Body of pancreas (tissue), 4 donors: ENCODE measurements around the gene CSF1. TPM values are rescaled to one million over a fixed set of nuclear protein-coding genes. Genes with fewer than 3 reads are reported as not detected.

Experiments used
- ATAC-seq: fragments of 150-250 bp; one replicate; pipeline ENCODE4 v1.9.1; 2016
- DNase-seq, 4 donors: peaks; one replicate each; pipeline ENCODE4 v3.0.0-alpha.2; 2019
- H3K27ac ChIP-seq, 4 donors: fragments of 200-600 bp; sonication (generic); 1 replicate in 3 of 4; 2 replicates in 1 of 4; pipeline versions ENCODE4 v1.5.1 to v1.6.1; 2016 to 2019; ENCODE audit warnings: mild to moderate bottlenecking in 1 of 4, mixed read lengths in 1 of 4, moderate library complexity in 1 of 4
- H3K27me3 ChIP-seq, 2 donors: fragments of 200-600 bp; sonication (generic); one replicate each; pipeline ENCODE4 v1.6.0; 2016; ENCODE audit warnings: mild to moderate bottlenecking in 1 of 2
- H3K36me3 ChIP-seq, 2 donors: fragments of 200-600 bp; sonication (generic); replicated peaks in 1 of 2; 2 replicates each; pipeline ENCODE4 v1.5.1; 2016; ENCODE audit warnings: low read depth in 2 of 2; ENCODE audit not compliant: insufficient read depth in 1 of 2
- H3K4me1 ChIP-seq: fragments of 200-600 bp; sonication (generic); one replicate; pipeline ENCODE4 v1.6.0; 2016
- H3K4me3 ChIP-seq, 2 donors: fragments of 200-600 bp; sonication (generic); 1 replicate in 1 of 2; 2 replicates in 1 of 2; pipeline ENCODE4 v1.5.1; 2016 to 2019
- H3K9me3 ChIP-seq, 3 donors: fragments of 200-600 bp; sonication (generic); 1 replicate in 2 of 3; 2 replicates in 1 of 3; pipeline ENCODE4 v1.5.1; 2016
- POLR2A ChIP-seq, 3 donors: fragments of 450-650 bp; IDR thresholded peaks; one replicate each; pipeline ENCODE4 v1.6.1; 2016; ENCODE audit warnings: antibody characterized with exemption in 3 of 3, mild to moderate bottlenecking in 2 of 3
- WGBS, 2 donors: methylation state at CpG; one replicate each; pipeline ENCODE4 v1.1.5; 2017; 5-methylcytosine and 5-hydroxymethylcytosine counted together
- intact Hi-C: fragments of 100-400 bp; cut with DNase I; formaldehyde crosslinking; loops from one replicate; pipeline ENCODE4 v1.15.1; 2023
- total RNA-seq, 2 donors: library from RNA; depleted of rRNA; stranded (reverse); fragments of >200 nt; gene quantifications; one replicate each; pipeline ENCODE4 v1.1.0, GENCODE V29; 2016
- TF ChIP-seq, protein P1 (sequence below), 7 experiments: fragments of 450-650 bp in 4 of 7; fragments of 200-600 bp in 3 of 7; sonication (generic) in 3 of 7; IDR thresholded peaks; one replicate each; pipeline ENCODE4 v1.5.1; 2016 to 2019; ENCODE audit warnings: antibody characterized with exemption in 7 of 7

Gene CSF1
- total RNA-seq, 2 donors from 2014 or later: 26.7 to 60.7 TPM

- no peak for ATAC-seq
- Histone ChIP-seq H3K27me3 (no peaks in the 10 kb centered on the region), H3K9me3 (no peaks in the 10 kb centered on the region), H3K4me3 (no peak overlapping the region), H3K4me1 (peaks cover 16% of the 10 kb centered on the region), H3K36me3 (no peaks in the 10 kb centered on the region), H3K27ac (no peak overlapping the region)
- WGBS, 2 donors: 83 to 88% methylated on average over 7 to 12 of the region's 12 CpGs
- intact Hi-C loops: loop anchor here (10.0 kb wide), 1 partner anchor 53 kb away; no protein-coding TSS in a partner anchor
- DNase-seq: no peak
- TF ChIP-seq, protein P1, sequence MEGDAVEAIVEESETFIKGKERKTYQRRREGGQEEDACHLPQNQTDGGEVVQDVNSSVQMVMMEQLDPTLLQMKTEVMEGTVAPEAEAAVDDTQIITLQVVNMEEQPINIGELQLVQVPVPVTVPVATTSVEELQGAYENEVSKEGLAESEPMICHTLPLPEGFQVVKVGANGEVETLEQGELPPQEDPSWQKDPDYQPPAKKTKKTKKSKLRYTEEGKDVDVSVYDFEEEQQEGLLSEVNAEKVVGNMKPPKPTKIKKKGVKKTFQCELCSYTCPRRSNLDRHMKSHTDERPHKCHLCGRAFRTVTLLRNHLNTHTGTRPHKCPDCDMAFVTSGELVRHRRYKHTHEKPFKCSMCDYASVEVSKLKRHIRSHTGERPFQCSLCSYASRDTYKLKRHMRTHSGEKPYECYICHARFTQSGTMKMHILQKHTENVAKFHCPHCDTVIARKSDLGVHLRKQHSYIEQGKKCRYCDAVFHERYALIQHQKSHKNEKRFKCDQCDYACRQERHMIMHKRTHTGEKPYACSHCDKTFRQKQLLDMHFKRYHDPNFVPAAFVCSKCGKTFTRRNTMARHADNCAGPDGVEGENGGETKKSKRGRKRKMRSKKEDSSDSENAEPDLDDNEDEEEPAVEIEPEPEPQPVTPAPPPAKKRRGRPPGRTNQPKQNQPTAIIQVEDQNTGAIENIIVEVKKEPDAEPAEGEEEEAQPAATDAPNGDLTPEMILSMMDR (IDR thresholded peaks at IDR 0.05): no peak
- TF ChIP-seq POLR2A (IDR thresholded peaks at IDR 0.05): no peak
Observed at GRCh38 chr1:109977657-109978378, 67.2 kb downstream of the CSF1 start.

- WGBS, 2 donors: 70 to 74% methylated on average over 8 to 9 of the region's 9 CpGs
- H3K27me3 ChIP-seq: no peaks in the 10 kb centered on the region
- no peak for DNase-seq
- H3K4me3 ChIP-seq: no peak overlapping the region
- no peak for TF ChIP-seq POLR2A (IDR thresholded peaks at IDR 0.05)
- TF ChIP-seq, protein P1 (IDR thresholded peaks at IDR 0.05): no peak
- ATAC-seq: no peak
- H3K4me1 ChIP-seq: peaks cover 18% of the 10 kb centered on the region
- no peaks in the 10 kb centered on the region for H3K9me3 ChIP-seq
- H3K27ac ChIP-seq: no peak overlapping the region
- intact Hi-C loops: loop anchor here (10.0 kb wide), 1 partner anchor 54 kb away; no protein-coding TSS in a partner anchor
- H3K36me3 ChIP-seq: no peaks in the 10 kb centered on the region
Observed at GRCh38 chr1:109978761-109979488, 68.3 kb downstream of the CSF1 start.

GRCh38 chr1:109979489-109980091 is 68.9 kb downstream of the CSF1 start:
- peaks cover 22% of the 10 kb centered on the region for H3K4me1 ChIP-seq
- intact Hi-C loops: loop anchor here (5.0 to 10.0 kb wide), 3 partner anchors 55 to 345 kb away; no protein-coding TSS in a partner anchor
- H3K36me3 ChIP-seq: no peaks in the 10 kb centered on the region
- no peak for DNase-seq
- no peaks in the 10 kb centered on the region for H3K27me3 ChIP-seq
- WGBS, 2 donors: 28 to 54% methylated on average over 5 of the region's 5 CpGs
- H3K27ac ChIP-seq: no peak overlapping the region
- no peak overlapping the region for H3K4me3 ChIP-seq
- no peaks in the 10 kb centered on the region for H3K9me3 ChIP-seq
- no peak for ATAC-seq
- TF ChIP-seq POLR2A (IDR thresholded peaks at IDR 0.05): no peak
- TF ChIP-seq, protein P1 (IDR thresholded peaks at IDR 0.05): no peak

Other genes with a start within 250 kb of the CSF1 start
- 10 to 100 TPM; 51.1 to 60.6 TPM for gene GSTM2, start 242.8 kb upstream of the CSF1 start, total RNA-seq
- gene GSTM1, start 223.0 kb upstream of the CSF1 start, total RNA-seq: 10 to 100 TPM in 1 of 2 donors, not detected in 1; 19.5 TPM
- 1 to 10 TPM in 1 of 2 donors, not detected in 1; 1.8 TPM for gene GSTM5, start 198.6 kb upstream of the CSF1 start, total RNA-seq
- gene GSTM3, start 169.8 kb upstream of the CSF1 start, total RNA-seq: 10 to 100 TPM; 68.5 to 73.8 TPM
- gene EPS8L3, start 146.9 kb upstream of the CSF1 start, total RNA-seq: 1 to 10 TPM in 1 of 2 donors, not detected in 1; 4.2 TPM
- gene AHCYL1, start 73.9 kb downstream of the CSF1 start, total RNA-seq: 10 to 100 TPM; 38.4 to 61.6 TPM
- gene STRIP1, start 123.8 kb downstream of the CSF1 start, total RNA-seq: 10 to 100 TPM; 22.7 to 24.1 TPM
- gene ALX3, start 159.8 kb downstream of the CSF1 start, total RNA-seq: not detected
- not detected for gene UBL4B, start 201.6 kb downstream of the CSF1 start, total RNA-seq
- gene SLC6A17, start 239.6 kb downstream of the CSF1 start, total RNA-seq: under 1 TPM; 0.52 to 0.99 TPM